HG03520 (cell line): Measurements from ENCODE around the gene ZFAND3.
"Not testable (repeated sequence)": the region's sequence is repeated elsewhere in the genome, so short reads cannot be mapped to it uniquely, and the experiment has no call there.

Source experiments
- ATAC-seq: cut with Tn5 transposase; IDR thresholded peaks from one replicate; pipeline ENCODE4 v1.9.1; 2021; ENCODE audit warnings: mild to moderate bottlenecking, moderate library complexity; ENCODE audit not compliant: unreplicated experiment

ZFAND3 gene

GRCh38 chr6:38033442-38033982 lies 214.0 kb downstream of the ZFAND3 start:
- no peak for ATAC-seq

- no peak for ATAC-seq
Measured at GRCh38 chr6:38034274-38034914, 214.9 kb downstream of the ZFAND3 start.

- no peak for ATAC-seq
Measured at GRCh38 chr6:38035478-38035877, 216.0 kb downstream of the ZFAND3 start.

GRCh38 chr6:38039502-38039901 lies 220.0 kb downstream of the ZFAND3 start:
- ATAC-seq, result no peak

- ATAC-seq, result no peak
Measured at GRCh38 chr6:38040254-38040653, 220.7 kb downstream of the ZFAND3 start.

GRCh38 chr6:38043259-38043753 lies 223.8 kb downstream of the ZFAND3 start:
- ATAC-seq, result no peak

- ATAC-seq, result no peak
Measured at GRCh38 chr6:38045701-38046305, 226.3 kb downstream of the ZFAND3 start.

- ATAC-seq, result no peak
Measured at GRCh38 chr6:38047562-38047961, 228.0 kb downstream of the ZFAND3 start.

GRCh38 chr6:38049861-38050397 lies 230.4 kb downstream of the ZFAND3 start:
- ATAC-seq, result not testable (repeated sequence)

GRCh38 chr6:38051819-38052434 lies 232.4 kb downstream of the ZFAND3 start:
- no peak for ATAC-seq

GRCh38 chr6:38054527-38055202 lies 235.1 kb downstream of the ZFAND3 start:
- no peak for ATAC-seq

- ATAC-seq, result no peak
Measured at GRCh38 chr6:38055203-38055589, 235.7 kb downstream of the ZFAND3 start.

- no peak for ATAC-seq
Measured at GRCh38 chr6:38056361-38056760, 236.8 kb downstream of the ZFAND3 start.

GRCh38 chr6:38057994-38058393 lies 238.5 kb downstream of the ZFAND3 start:
- no peak for ATAC-seq

GRCh38 chr6:38062066-38062465 lies 242.5 kb downstream of the ZFAND3 start:
- ATAC-seq, result no peak

- no peak for ATAC-seq
Measured at GRCh38 chr6:38063973-38064372, 244.4 kb downstream of the ZFAND3 start.

GRCh38 chr6:38064431-38064830 lies 244.9 kb downstream of the ZFAND3 start:
- ATAC-seq, result no peak

- ATAC-seq, result no peak
Measured at GRCh38 chr6:38065734-38066305, 246.3 kb downstream of the ZFAND3 start.

GRCh38 chr6:38067263-38067980 lies 247.9 kb downstream of the ZFAND3 start:
- no peak for ATAC-seq
